IPS-15b (cell line): ENCODE data around the gene SERPINA12.

Experiments used
- H3K27me3 ChIP-seq: one replicate; pipeline ENCODE4 v1.6.1; 2013; ENCODE audit warnings: low read length; ENCODE audit not compliant: control insufficient read depth, insufficient read depth
- H3K36me3 ChIP-seq: one replicate; pipeline ENCODE4 v1.6.1; 2013; ENCODE audit warnings: low read length; ENCODE audit not compliant: control insufficient read depth, insufficient read depth
- H3K4me1 ChIP-seq: one replicate; pipeline ENCODE4 v1.6.1; 2013; ENCODE audit warnings: mild to moderate bottlenecking, low read length; ENCODE audit not compliant: control insufficient read depth, insufficient read depth
- H3K4me3 ChIP-seq: one replicate; pipeline ENCODE4 v1.5.1; 2013; ENCODE audit warnings: low read depth, low read length
- H3K9ac ChIP-seq: one replicate; pipeline ENCODE4 v1.6.1; 2013; ENCODE audit warnings: low read depth, mild to moderate bottlenecking, low read length
- H3K9me3 ChIP-seq: one replicate; pipeline ENCODE4 v1.6.1; 2013; ENCODE audit warnings: mild to moderate bottlenecking, low read length; ENCODE audit not compliant: control insufficient read depth, insufficient read depth

The SERPINA12 gene

DNA sequence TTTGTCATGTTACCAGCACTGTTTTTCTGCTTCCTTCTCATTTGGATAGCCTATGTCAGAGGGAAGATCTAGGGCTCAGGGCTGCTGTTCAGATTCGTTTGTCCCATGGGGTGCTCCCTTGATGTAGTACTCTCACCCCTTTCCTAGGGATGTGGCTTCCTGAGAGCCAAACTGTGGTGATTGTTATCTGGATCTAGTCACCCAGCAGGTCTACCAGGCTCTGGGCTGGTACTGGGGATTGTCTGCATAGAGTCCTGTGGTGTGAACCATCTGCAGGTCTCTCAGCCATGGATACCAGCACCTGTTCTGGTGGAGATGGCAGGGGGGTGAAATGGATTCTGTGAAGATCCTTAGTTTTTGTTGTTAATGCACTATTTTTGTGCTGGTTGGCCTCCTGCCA, 51.2 kb downstream of the SERPINA12 start:
- Histone ChIP-seq H3K9me3 (no peaks in the 10 kb centered on the region), H3K4me3 (no peak overlapping the region), H3K4me1 (no peaks in the 10 kb centered on the region), H3K36me3 (no peaks in the 10 kb centered on the region), H3K27me3 (no peaks in the 10 kb centered on the region), H3K9ac (no peak overlapping the region)

- Histone ChIP-seq H3K4me3 (no peak overlapping the region), H3K4me1 (peaks cover 14% of the 10 kb centered on the region), H3K27me3 (no peaks in the 10 kb centered on the region), H3K9me3 (no peaks in the 10 kb centered on the region), H3K36me3 (no peaks in the 10 kb centered on the region), H3K9ac (no peak overlapping the region)
Observed at GRCh38 chr14:94455928-94456327, 53.3 kb downstream of the SERPINA12 start.

DNA sequence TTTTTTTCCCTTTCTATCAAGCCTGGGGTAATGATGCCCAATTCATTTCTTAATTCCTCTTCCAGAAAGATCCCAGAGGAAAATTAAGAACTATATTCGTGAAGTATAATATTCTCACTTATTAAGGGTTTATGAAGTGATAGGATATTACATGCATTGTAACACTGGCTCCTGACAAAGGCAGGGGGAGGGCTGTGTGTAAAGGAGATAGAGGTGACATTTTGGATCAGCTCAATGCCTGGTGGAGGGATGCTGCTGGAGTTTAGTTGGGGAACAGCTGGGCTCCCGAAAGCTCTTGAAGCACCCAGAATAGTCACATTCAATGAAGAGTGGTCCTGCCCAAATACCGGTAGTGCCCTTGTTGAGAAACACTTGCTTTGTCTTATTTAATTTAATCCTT, 57.4 kb downstream of the SERPINA12 start:
- Histone ChIP-seq H3K4me3 (no peak overlapping the region), H3K27me3 (no peaks in the 10 kb centered on the region), H3K9ac (no peak overlapping the region), H3K9me3 (no peaks in the 10 kb centered on the region), H3K36me3 (no peaks in the 10 kb centered on the region), H3K4me1 (peaks cover 23% of the 10 kb centered on the region)

DNA sequence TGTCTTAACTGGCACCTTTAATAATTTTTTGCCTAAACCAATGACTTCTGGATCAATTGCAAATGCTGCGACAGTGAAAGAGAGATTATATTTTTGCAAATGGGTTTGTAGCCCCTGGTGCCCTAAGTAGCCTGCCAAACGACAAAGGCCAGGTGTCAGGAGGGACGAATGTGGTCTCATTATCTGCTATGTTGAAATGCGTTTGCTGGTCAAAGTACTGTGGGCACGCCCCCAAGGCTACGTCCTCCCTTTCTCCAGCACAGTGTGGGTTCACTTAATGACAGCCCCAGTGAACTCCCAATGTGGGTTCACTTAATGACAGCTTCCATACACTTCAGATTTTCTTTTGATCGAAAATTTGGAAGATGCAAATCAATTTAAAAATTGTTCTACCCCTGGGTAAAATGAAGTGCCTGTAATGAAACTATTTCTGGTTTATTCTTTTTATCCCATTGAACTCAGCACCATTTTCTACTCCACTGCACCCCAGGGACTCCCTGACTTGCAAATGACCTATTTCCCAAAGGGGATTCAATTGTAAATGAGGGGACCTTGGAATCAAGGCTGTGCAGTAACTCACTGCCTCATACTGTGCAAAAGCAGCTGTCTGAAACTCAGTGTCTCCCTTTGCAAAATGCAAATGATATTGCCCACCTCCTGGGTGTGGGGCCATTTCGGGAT, 58.0 kb downstream of the SERPINA12 start:
- Histone ChIP-seq H3K4me3 (peak overlapping the region; percentile 37), H3K36me3 (no peaks in the 10 kb centered on the region), H3K9ac (no peak overlapping the region), H3K9me3 (no peaks in the 10 kb centered on the region), H3K27me3 (no peaks in the 10 kb centered on the region), H3K4me1 (peaks cover 23% of the 10 kb centered on the region)

DNA sequence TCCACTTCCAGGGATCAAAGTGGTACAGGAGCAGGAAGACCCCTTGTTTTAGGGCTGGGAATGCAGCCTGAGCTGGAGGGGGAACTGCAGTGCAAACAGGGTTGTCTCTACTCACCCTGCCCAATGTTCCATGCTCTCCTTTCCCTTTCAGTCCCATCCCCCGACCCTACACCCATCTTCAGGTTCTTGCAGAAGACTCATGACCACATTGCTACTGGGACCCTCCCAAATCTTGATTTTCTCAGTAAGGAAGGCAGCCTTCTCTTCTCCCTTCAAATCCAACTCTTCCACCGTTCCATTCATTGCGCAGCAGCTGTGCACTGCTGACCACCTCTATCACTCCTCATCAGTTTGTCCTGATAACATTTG, 58.6 kb downstream of the SERPINA12 start:
- no peak overlapping the region for H3K9ac ChIP-seq
- no peaks in the 10 kb centered on the region for H3K27me3 ChIP-seq
- H3K4me3 ChIP-seq, result peak overlapping the region; percentile 37
- no peaks in the 10 kb centered on the region for H3K9me3 ChIP-seq
- no peaks in the 10 kb centered on the region for H3K36me3 ChIP-seq
- H3K4me1 ChIP-seq, result peaks cover 23% of the 10 kb centered on the region

DNA sequence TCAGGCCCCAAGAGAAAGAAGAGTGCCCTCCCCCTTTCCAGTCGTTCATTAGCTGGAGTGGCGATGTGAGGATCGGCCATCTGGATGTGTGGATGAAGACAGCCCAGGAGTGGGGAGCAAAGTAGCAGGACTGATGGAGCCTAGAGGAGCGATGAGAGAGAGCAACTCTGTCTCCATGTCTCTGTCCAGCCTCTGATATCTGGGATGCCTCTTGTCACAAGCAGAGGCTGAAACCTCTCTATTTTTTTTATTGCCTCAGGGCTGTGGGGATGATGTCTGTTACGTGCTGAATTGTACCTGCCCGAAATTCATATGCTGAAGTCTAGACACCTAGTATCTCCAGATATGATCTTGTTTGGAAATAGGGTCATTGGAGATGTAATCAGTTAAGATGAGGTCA, 59.3 kb downstream of the SERPINA12 start:
- no peaks in the 10 kb centered on the region for H3K36me3 ChIP-seq
- no peak overlapping the region for H3K9ac ChIP-seq
- peaks cover 23% of the 10 kb centered on the region for H3K4me1 ChIP-seq
- no peak overlapping the region for H3K4me3 ChIP-seq
- H3K27me3 ChIP-seq, result no peaks in the 10 kb centered on the region
- no peaks in the 10 kb centered on the region for H3K9me3 ChIP-seq

DNA sequence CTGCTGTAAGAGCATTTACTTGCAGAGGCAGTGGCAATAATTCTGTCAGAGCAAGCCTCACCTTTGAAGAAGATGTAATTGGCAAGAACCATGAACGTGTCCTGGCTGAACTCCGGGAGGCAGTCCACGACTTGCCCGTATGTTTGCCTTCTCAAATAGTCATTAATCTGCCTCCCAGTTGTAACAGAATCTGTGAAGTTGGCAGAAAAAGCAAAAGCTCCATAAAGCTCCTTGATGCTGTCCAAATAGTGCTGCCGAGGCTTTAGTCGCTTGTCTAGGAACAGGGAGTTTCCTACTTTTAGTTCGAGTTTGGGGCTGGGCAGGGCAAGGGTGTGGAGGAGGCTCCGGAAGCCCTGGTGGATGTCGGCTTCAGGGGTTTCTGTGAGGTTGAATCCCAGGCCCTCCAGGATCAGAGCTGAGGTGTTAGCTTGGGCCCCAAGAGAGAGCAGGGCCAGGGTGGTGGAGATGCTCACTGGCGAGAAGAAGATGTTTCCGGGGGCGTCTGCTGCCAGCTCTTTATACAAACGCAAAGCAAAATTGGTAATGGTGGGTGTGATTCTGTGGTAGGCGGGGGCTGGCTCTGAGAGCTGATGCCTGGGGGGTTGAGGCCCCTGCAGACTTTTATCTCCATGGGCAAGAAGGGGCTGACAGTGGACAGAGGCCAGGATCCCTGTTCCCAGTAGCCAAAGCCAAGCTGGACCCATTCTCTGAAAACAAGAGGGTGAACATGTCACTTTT, 61.0 kb downstream of the SERPINA12 start:
- Histone ChIP-seq H3K4me1 (peaks cover 23% of the 10 kb centered on the region), H3K27me3 (no peaks in the 10 kb centered on the region), H3K36me3 (no peaks in the 10 kb centered on the region), H3K9ac (no peak overlapping the region), H3K9me3 (no peaks in the 10 kb centered on the region), H3K4me3 (no peak overlapping the region)

- no peaks in the 10 kb centered on the region for H3K9me3 ChIP-seq
- no peak overlapping the region for H3K9ac ChIP-seq
- no peaks in the 10 kb centered on the region for H3K36me3 ChIP-seq
- H3K4me3 ChIP-seq, result no peak overlapping the region
- no peaks in the 10 kb centered on the region for H3K27me3 ChIP-seq
- peaks cover 20% of the 10 kb centered on the region for H3K4me1 ChIP-seq
Observed at GRCh38 chr14:94447206-94447605, 62.1 kb downstream of the SERPINA12 start.

- no peaks in the 10 kb centered on the region for H3K27me3 ChIP-seq
- H3K4me1 ChIP-seq, result peaks cover 11% of the 10 kb centered on the region
- H3K9ac ChIP-seq, result no peak overlapping the region
- no peaks in the 10 kb centered on the region for H3K36me3 ChIP-seq
- no peak overlapping the region for H3K4me3 ChIP-seq
- H3K9me3 ChIP-seq, result no peaks in the 10 kb centered on the region
Observed at GRCh38 chr14:94446126-94446525, 63.1 kb downstream of the SERPINA12 start.

DNA sequence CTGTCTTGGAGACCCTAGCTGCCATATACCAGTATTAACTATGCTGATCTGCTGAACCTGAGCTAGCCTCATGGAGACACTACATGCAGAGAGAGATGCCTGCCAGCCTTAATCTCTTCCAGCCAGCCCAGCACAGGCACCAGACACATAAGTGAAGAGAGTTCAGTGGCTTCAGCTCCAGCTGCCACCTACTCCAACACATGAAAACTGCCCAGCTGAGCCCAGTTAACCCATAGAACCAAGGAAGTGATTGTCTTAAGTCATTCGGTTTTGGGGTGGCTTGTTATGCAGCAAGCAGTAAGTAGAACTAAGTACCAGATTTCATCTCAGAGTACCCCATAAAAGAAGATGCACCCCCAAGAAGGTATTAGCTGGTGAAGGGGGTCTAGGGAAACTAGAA, 64.3 kb downstream of the SERPINA12 start:
- H3K4me1 ChIP-seq, result no peaks in the 10 kb centered on the region
- no peaks in the 10 kb centered on the region for H3K27me3 ChIP-seq
- no peaks in the 10 kb centered on the region for H3K36me3 ChIP-seq

GRCh38 chr14:94441531-94442205, 67.6 kb downstream of the SERPINA12 start:
- H3K9ac ChIP-seq, result no peak overlapping the region
- H3K9me3 ChIP-seq, result no peaks in the 10 kb centered on the region
- H3K27me3 ChIP-seq, result no peaks in the 10 kb centered on the region
- no peak overlapping the region for H3K4me3 ChIP-seq
- no peaks in the 10 kb centered on the region for H3K36me3 ChIP-seq
- no peaks in the 10 kb centered on the region for H3K4me1 ChIP-seq

More for the DNA sequence above, 64.3 kb downstream of the SERPINA12 start:
- Histone ChIP-seq H3K4me3 (no peak overlapping the region), H3K9me3 (no peaks in the 10 kb centered on the region), H3K9ac (no peak overlapping the region)

- Histone ChIP-seq H3K4me1 (no peaks in the 10 kb centered on the region), H3K4me3 (no peak overlapping the region), H3K9me3 (no peaks in the 10 kb centered on the region), H3K9ac (no peak overlapping the region), H3K27me3 (no peaks in the 10 kb centered on the region), H3K36me3 (no peaks in the 10 kb centered on the region)
Observed at GRCh38 chr14:94441130-94441529, 68.1 kb downstream of the SERPINA12 start.
